GM06990 (cell line): ENCODE measurements around the gene NANOS1.

Experiments used
- DNase-seq: peaks from one replicate; pipeline ENCODE4 v3.0.0-alpha.2; 2011; ENCODE audit not compliant: insufficient read length; ENCODE audit errors: extremely low read depth
- H3K27me3 ChIP-seq: replicated peaks from 2 replicates; pipeline ENCODE4 v1.6.0; 2011; ENCODE audit warnings: low read length; ENCODE audit not compliant: control insufficient read depth, insufficient read depth
- H3K36me3 ChIP-seq: 2 replicates; pipeline ENCODE4 v1.5.1; 2011; ENCODE audit warnings: low read length; ENCODE audit not compliant: control insufficient read depth, insufficient read depth
- H3K4me3 ChIP-seq: replicated peaks from 2 replicates; pipeline ENCODE4 v1.5.1; 2011; ENCODE audit warnings: low read depth, mild to moderate bottlenecking, control low read depth, low read length
- CTCF ChIP-seq: IDR thresholded peaks from 2 replicates; pipeline ENCODE4 v1.5.1; 2011; ENCODE audit warnings: low read length, control low read depth, mild to moderate bottlenecking, inconsistent platforms; ENCODE audit not compliant: insufficient read depth, poor library complexity, severe bottlenecking

NANOS1 gene

GRCh38 chr10:119041326-119041725 lies 11.8 kb downstream of the NANOS1 start:
- no peak for DNase-seq
- no peak for TF ChIP-seq CTCF
- Histone ChIP-seq H3K36me3 (peaks cover 38% of the 10 kb centered on the region), H3K4me3 (no peak overlapping the region), H3K27me3 (no peaks in the 10 kb centered on the region)

DNA sequence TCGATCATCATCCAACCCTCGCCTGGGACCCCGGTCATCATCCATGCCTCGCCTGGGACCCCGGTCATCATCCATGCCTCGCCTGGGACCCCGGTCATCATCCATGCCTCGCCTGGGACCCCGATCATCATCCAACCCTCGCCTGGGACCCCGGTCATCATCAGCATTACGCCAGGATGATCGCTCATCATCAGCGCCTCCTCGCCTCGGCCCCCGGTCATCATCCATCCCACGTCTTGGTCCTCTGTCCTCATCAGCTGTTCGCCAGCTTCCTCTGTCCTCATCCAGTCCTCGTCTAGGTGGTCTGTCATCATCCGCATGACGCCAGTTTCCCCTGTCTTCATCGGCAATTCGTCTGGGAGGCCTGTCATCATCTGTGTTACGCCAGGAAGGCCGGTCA lies 12.7 kb downstream of the NANOS1 start:
- H3K27me3 ChIP-seq = no peaks in the 10 kb centered on the region
- H3K4me3 ChIP-seq = no peak overlapping the region
- TF ChIP-seq CTCF = no peak
- no peak for DNase-seq
- peaks cover 38% of the 10 kb centered on the region for H3K36me3 ChIP-seq

GRCh38 chr10:119045561-119045960 lies 16.0 kb downstream of the NANOS1 start:
- no peak for TF ChIP-seq CTCF
- Histone ChIP-seq H3K4me3 (no peak overlapping the region), H3K27me3 (no peaks in the 10 kb centered on the region), H3K36me3 (peaks cover 40% of the 10 kb centered on the region)
- DNase-seq = no peak

DNA sequence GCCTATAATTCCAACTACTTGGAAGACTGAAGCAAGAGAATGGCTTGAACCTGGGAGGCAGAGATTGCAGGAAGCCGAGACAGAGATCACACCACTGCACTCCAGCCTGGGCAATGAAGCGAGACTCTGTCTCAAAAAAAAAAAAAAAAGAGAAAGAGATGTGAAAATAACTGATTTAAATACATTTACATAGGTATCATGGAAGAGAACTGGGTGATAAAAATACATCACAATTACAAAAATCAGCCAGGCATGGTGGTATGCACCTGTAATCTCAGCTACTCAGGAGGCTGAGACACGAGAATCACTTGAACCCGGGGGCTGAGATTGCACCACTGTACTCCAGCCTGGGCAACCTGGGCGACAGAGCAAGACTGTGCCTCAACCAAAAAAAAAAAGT lies 19.8 kb downstream of the NANOS1 start:
- TF ChIP-seq CTCF = no peak
- no peak overlapping the region for H3K4me3 ChIP-seq
- DNase-seq = no peak
- H3K27me3 ChIP-seq = no peaks in the 10 kb centered on the region
- peaks cover 34% of the 10 kb centered on the region for H3K36me3 ChIP-seq

DNA sequence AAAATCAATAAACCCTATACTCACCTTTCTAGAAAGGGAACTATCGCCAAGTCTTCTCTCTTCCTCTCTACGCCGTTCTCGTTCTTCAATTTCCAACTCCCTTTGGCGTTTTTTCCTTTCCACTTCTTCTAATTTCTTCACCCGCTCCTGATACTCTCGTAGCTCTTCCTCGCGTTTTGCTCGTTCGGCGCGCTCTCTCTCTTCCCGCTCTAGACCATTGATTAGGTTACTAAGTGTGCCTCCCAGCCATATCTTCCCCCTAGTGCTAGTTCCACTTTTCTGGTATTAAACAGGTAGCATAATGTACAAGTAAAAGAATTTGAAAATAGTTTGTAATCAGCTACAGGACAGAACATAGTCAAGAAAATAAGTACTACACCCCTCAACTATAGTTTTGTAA lies 20.3 kb downstream of the NANOS1 start:
- DNase-seq = no peak
- no peak overlapping the region for H3K4me3 ChIP-seq
- peaks cover 37% of the 10 kb centered on the region for H3K36me3 ChIP-seq
- TF ChIP-seq CTCF = no peak
- no peaks in the 10 kb centered on the region for H3K27me3 ChIP-seq

- no peak for TF ChIP-seq CTCF
- peaks cover 37% of the 10 kb centered on the region for H3K36me3 ChIP-seq
- DNase-seq = no peak
Observed at GRCh38 chr10:119051775-119052174, 22.3 kb downstream of the NANOS1 start.

More at GRCh38 chr10:119051775-119052174, 22.3 kb downstream of the NANOS1 start:
- Histone ChIP-seq H3K27me3 (no peaks in the 10 kb centered on the region), H3K4me3 (no peak overlapping the region)
